Thymus (tissue), 11 donors: Measurements from ENCODE around the gene ARHGAP10. TPM values are rescaled to one million over a fixed set of nuclear protein-coding genes. Genes with fewer than 3 reads are reported as not detected.

Source experiments
- DNase-seq, 9 donors: peaks; one replicate each; pipeline ENCODE4 v3.0.0-alpha.2; 2013; ENCODE audit warnings: low spot score in 9 of 9, low read depth in 6 of 9, missing footprints in 1 of 9
- H3K27ac ChIP-seq, 2 donors: one replicate each; pipeline ENCODE4 v1.5.1; 2013; ENCODE audit warnings: control low read depth in 1 of 2, low read depth in 1 of 2, low read length in 1 of 2, mild to moderate bottlenecking in 1 of 2, moderate library complexity in 1 of 2
- H3K27me3 ChIP-seq, 2 donors: one replicate each; pipeline ENCODE4 v1.5.1; 2013; ENCODE audit warnings: low read length in 1 of 2; ENCODE audit not compliant: control insufficient read depth in 2 of 2, insufficient read depth in 1 of 2
- H3K36me3 ChIP-seq, 2 donors: one replicate each; pipeline ENCODE4 v1.5.1; 2013; ENCODE audit warnings: low read length in 1 of 2, mild to moderate bottlenecking in 1 of 2, moderate library complexity in 1 of 2; ENCODE audit not compliant: control insufficient read depth in 2 of 2, insufficient read depth in 2 of 2
- H3K4me1 ChIP-seq, 2 donors: one replicate each; pipeline ENCODE4 v1.5.1; 2013; ENCODE audit warnings: low read length in 2 of 2; ENCODE audit not compliant: control insufficient read depth in 2 of 2, insufficient read depth in 2 of 2
- H3K4me3 ChIP-seq, 2 donors: one replicate each; pipeline ENCODE4 v1.5.1; 2013; ENCODE audit warnings: low read length in 2 of 2, control low read depth in 1 of 2, mild to moderate bottlenecking in 1 of 2
- H3K9me3 ChIP-seq, 2 donors: one replicate each; pipeline ENCODE4 v1.5.1; 2013; ENCODE audit warnings: low read length in 1 of 2, mild to moderate bottlenecking in 1 of 2; ENCODE audit not compliant: control insufficient read depth in 2 of 2, insufficient read depth in 1 of 2
- WGBS: extraction: QIAGEN DNeasy Blood & Tissue Kit; methylation state at CpG from one replicate; pipeline ENCODE4 v1.1.7; 2013; 5-methylcytosine and 5-hydroxymethylcytosine counted together
- polyA plus RNA-seq: library from polyadenylated mRNA; stranded (reverse); fragments of 200-250 nt; gene quantifications from one replicate; pipeline ENCODE4 v1.2.3, GENCODE V29; 2013
- total RNA-seq: library from RNA; stranded (reverse); fragments of 120-200 nt; gene quantifications from one replicate; pipeline ENCODE4 v1.2.4, GENCODE V29; 2013
- donor health status: healthy.

ARHGAP10 gene
- total and polyA plus RNA-seq, 2 donors = 11.8 to 13.4 TPM

- no peak for DNase-seq
- no peak overlapping the region for H3K4me3 ChIP-seq
- WGBS = 96% methylated on average over 3 of the region's 3 CpGs
- H3K4me1 ChIP-seq = no peaks in the 10 kb centered on the region
- H3K27me3 ChIP-seq = no peaks in the 10 kb centered on the region
- H3K27ac ChIP-seq = no peak overlapping the region
- no peaks in the 10 kb centered on the region for H3K36me3 ChIP-seq
- H3K9me3 ChIP-seq = no peaks in the 10 kb centered on the region
Measured at GRCh38 chr4:148109216-148109615, 377.3 kb downstream of the ARHGAP10 start.

- H3K36me3 ChIP-seq = no peaks in the 10 kb centered on the region
- no peak overlapping the region for H3K27ac ChIP-seq
- WGBS = 98% methylated on average over 3 of the region's 3 CpGs
- no peaks in the 10 kb centered on the region for H3K9me3 ChIP-seq
- no peak overlapping the region for H3K4me3 ChIP-seq
- H3K27me3 ChIP-seq = no peaks in the 10 kb centered on the region
- H3K4me1 ChIP-seq = no peaks in the 10 kb centered on the region
- DNase-seq = no peak
Measured at GRCh38 chr4:148110169-148110568, 378.3 kb downstream of the ARHGAP10 start.

- DNase-seq = peak in 3 of 9 donors; percentile 6 to 21 (median 10)
- no peaks in the 10 kb centered on the region for H3K27me3 ChIP-seq
- H3K4me1 ChIP-seq = no peaks in the 10 kb centered on the region
- WGBS = 48% methylated on average over 4 of the region's 4 CpGs
- H3K36me3 ChIP-seq = no peaks in the 10 kb centered on the region
- H3K4me3 ChIP-seq = no peak overlapping the region
- H3K27ac ChIP-seq = no peak overlapping the region
- H3K9me3 ChIP-seq = no peaks in the 10 kb centered on the region
Measured at GRCh38 chr4:148112231-148112982, 380.5 kb downstream of the ARHGAP10 start.

- no peaks in the 10 kb centered on the region for H3K36me3 ChIP-seq
- no peaks in the 10 kb centered on the region for H3K9me3 ChIP-seq
- H3K4me1 ChIP-seq = no peaks in the 10 kb centered on the region
- H3K4me3 ChIP-seq = no peak overlapping the region
- H3K27ac ChIP-seq = no peak overlapping the region
- DNase-seq = no peak
- H3K27me3 ChIP-seq = no peaks in the 10 kb centered on the region
Measured at GRCh38 chr4:148114436-148114835, 382.5 kb downstream of the ARHGAP10 start.

GRCh38 chr4:148116264-148116663, 384.4 kb downstream of the ARHGAP10 start:
- no peak overlapping the region for H3K27ac ChIP-seq
- H3K27me3 ChIP-seq = no peaks in the 10 kb centered on the region
- no peak overlapping the region for H3K4me3 ChIP-seq
- no peaks in the 10 kb centered on the region for H3K9me3 ChIP-seq
- no peaks in the 10 kb centered on the region for H3K4me1 ChIP-seq
- WGBS = 70% methylated on average over 2 of the region's 2 CpGs
- DNase-seq = peak in 2 of 9 donors; percentile 4 to 34
- no peaks in the 10 kb centered on the region for H3K36me3 ChIP-seq

GRCh38 chr4:148116969-148117368, 385.1 kb downstream of the ARHGAP10 start:
- H3K9me3 ChIP-seq = no peaks in the 10 kb centered on the region
- DNase-seq = no peak
- WGBS = 95% methylated on average over 4 of the region's 4 CpGs
- H3K27me3 ChIP-seq = no peaks in the 10 kb centered on the region
- no peak overlapping the region for H3K4me3 ChIP-seq
- H3K36me3 ChIP-seq = no peaks in the 10 kb centered on the region
- H3K27ac ChIP-seq = no peak overlapping the region
- no peaks in the 10 kb centered on the region for H3K4me1 ChIP-seq

- H3K36me3 ChIP-seq = no peaks in the 10 kb centered on the region
- whole genome bisulfite sequencing = 97% methylated on average over 4 of the region's 4 CpGs
Measured at GRCh38 chr4:148118179-148118578, 386.3 kb downstream of the ARHGAP10 start.

GRCh38 chr4:148118633-148119032, 386.7 kb downstream of the ARHGAP10 start:
- Histone ChIP-seq H3K4me1 (no peaks in the 10 kb centered on the region), H3K9me3 (no peaks in the 10 kb centered on the region), H3K27ac (no peak overlapping the region), H3K4me3 (no peak overlapping the region), H3K36me3 (no peaks in the 10 kb centered on the region), H3K27me3 (no peaks in the 10 kb centered on the region)
- DNase-seq = no peak
- 82% methylated on average over 3 of the region's 3 CpGs for WGBS

More at GRCh38 chr4:148118179-148118578, 386.3 kb downstream of the ARHGAP10 start:
- H3K27ac ChIP-seq = no peak overlapping the region
- no peak overlapping the region for H3K4me3 ChIP-seq
- no peaks in the 10 kb centered on the region for H3K27me3 ChIP-seq
- no peak for DNase-seq
- no peaks in the 10 kb centered on the region for H3K4me1 ChIP-seq
- no peaks in the 10 kb centered on the region for H3K9me3 ChIP-seq

- H3K27me3 ChIP-seq = no peaks in the 10 kb centered on the region
- no peak for DNase-seq
- H3K36me3 ChIP-seq = no peaks in the 10 kb centered on the region
- no peak overlapping the region for H3K4me3 ChIP-seq
- H3K9me3 ChIP-seq = no peaks in the 10 kb centered on the region
- no peak overlapping the region for H3K27ac ChIP-seq
- no peaks in the 10 kb centered on the region for H3K4me1 ChIP-seq
- WGBS = 98% methylated on average over 3 of the region's 3 CpGs
Measured at GRCh38 chr4:148120216-148120615, 388.3 kb downstream of the ARHGAP10 start.
